HG03565 (cell line): Measurements from ENCODE around the gene FBXO15.

ENCODE experiments used
- ATAC-seq: cut with Tn5 transposase; IDR thresholded peaks from one replicate; pipeline ENCODE4 v1.9.1; 2021; ENCODE audit warnings: mild to moderate bottlenecking, moderate library complexity; ENCODE audit not compliant: unreplicated experiment

Gene FBXO15

DNA sequence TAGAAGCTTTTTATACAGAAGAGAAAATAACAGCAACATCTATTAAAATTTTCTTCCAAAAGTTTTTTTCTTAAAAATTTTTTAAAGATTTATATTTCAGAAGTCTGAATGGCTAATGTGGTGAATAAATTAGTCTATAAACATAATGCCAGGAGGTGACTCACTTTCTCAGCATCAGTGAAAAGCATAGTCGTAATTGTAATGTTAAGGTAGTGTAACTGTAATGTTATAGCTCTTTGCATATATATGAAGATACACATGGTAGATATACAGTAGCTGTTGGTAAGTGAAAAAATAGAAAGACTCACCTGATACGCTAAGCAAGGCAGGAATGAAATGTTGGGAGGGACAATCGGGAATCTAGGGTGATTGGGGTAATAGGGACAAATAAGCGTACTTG is 6.2 kb upstream of the FBXO15 start:
- no peak for ATAC-seq

DNA sequence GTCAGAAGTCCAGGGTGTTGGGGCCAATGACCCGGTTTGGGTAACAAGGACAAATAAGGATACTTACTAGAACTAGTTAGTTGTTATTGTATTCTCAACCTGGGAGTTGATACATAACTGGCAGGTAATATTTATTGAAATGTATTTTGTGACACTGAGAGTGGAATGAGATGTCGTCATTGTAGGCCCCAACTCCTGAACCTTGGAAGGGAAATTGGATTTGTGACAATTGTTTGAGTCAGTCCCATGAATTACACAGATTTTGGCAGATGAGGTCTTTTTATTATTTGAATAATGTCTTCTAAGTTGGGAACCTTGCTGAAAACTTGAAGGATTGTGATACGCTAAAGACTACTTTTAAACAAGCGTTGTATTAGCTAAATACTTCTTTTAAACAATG is 5.7 kb upstream of the FBXO15 start:
- ATAC-seq, result no peak

DNA sequence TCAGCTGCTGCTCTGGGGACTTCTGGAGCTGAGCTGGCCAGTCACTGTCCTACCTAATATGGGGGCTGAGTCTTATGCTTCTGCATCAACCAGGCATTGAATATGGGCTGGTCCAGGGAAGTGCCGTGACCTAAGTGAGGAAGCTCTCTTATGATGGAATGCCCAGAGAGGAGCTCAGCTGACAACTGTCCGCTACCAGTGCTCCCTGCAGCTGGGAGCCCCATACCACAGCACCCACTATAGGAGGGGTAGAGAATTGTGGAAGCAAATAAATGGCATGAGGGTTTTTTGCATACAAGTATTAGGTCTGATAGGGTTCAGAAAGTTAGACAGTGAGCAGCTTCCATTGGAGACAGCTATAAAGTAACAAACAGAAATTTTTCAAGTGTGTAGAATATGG is 5.2 kb upstream of the FBXO15 start:
- ATAC-seq, result no peak

DNA sequence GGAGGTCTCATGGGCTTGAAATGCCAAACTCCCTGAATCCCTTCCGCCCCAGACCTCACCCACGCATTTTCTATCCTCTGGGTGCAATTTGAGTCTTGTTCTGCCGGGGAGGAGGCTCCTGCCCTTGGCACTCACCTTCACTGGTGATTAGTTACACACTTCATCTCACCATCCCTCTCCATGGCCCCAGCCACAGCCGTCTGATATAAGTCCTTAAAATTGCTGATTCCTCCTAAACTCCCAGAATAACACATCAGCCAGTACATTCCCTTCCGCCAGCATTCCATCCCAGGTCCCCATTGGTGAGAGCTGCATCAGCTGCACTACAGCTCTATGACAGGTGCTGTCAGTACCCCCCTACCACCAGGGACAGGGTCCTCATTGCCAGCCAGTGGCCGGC is 4.6 kb upstream of the FBXO15 start:
- no peak for ATAC-seq

DNA sequence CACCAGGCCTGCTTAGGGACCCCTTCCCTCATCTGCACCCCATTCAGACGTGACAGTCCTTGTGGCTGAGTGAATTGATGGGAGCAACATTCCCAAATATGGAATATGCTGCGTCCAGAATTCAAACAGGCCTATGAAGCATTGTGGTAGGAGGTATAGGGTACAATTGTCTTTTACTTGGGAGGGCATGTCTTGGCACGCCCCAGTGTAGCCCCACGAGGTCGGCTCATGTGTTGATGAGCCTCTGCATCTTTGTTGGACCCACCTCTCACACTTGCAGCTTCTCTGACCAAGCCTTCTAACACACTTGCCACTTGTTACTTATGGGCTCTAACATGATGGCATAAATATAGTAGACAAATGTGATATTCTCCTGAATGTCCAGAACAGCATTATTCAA is 2.2 kb upstream of the FBXO15 start:
- ATAC-seq, result no peak

DNA sequence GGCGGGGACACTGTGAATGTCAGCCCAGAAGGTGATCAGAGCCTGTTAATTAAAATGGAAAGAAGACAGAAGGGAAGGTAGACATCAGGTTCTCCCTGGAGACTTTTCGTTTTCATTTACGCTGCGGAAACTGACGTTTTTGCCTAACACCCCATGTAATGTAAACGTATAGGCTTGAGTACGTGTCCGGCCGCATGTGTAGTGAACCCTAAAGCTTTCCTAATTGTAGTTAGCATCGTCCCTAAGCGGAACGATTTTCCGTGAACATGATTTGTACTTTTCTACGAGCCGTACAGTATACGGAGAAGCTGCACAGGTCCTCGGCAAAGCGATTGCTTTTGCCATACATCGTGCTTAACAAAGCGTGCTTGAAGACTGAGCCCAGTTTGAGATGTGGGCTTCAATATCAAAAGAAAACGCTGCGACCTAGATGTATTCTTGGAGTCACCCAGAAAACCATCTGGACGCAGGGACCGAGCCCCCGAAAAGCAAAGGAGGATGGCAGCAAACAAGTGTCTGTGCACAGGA is 973 bp upstream of the FBXO15 start:
- peak; percentile 1 for ATAC-seq

DNA sequence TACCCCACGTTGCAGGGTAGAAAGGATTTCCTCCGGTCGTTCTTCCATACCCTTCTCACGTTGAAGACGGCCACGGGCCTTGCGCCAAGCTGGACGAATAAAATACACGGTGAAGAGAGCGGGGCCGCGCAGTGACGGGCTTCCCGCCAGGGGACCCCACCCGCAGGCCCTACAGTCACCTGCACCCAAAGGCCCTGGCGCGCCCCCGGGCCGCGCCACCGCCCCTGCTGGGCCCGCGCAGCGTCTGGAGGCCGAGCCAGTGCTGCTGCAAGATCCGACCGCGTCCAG is 199 bp downstream of the FBXO15 start:
- no peak for ATAC-seq

DNA sequence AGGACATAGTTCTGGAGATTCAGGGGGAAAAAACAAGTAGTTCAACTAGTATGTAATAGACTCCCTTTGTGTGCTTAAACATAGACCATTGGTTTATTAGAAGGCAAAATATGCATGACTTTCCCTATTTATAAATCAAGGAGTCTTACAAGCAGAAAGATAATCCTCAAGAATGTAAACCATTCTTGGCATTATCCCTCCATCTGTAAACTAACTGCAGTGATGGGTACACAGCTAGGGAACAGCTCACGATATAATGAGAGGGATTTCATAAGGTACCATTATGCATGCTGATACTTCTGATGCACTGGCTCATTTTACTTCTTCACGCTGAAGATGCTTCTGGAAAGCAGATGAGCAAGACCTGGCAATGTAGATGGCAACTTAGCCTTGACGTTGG is 878 bp downstream of the FBXO15 start:
- no peak for ATAC-seq

DNA sequence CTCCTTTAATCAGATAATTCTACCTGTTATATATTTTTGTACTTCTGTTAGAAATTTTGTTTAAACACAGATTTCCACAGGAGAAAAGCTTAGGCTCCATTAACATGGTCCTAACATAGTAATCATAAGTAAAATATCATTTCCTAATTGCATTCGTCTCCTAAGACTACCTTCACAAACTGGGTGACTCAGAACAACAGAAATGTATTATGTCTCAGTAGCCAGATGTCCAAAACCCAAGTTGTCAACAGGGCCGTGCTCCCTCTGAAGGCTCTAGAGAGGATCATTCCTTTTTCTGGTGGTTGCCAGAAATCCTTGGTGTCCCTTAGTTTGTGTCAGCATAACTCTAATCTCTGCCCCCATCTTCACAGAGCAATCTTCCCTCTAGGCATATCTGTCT is 5.4 kb downstream of the FBXO15 start:
- ATAC-seq, result no peak

DNA sequence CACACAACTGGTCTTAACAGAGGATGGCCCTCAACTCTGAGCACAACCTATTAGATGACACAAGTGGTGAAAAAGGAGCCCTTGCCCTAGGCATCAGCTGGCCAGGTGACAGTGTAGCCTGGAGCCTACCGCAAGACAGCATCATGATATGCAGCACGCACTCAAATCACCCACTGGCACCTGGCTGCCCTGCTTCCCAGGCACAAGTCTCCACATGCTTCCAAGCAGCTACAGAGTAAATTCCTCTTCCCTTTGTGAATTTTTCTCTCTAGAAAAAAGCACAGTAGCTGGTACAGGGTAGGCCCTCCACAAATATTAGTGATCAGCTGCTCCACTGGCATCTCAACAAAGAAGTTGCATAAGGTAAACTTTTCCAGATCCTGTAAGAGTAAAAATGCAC is 6.0 kb downstream of the FBXO15 start:
- ATAC-seq, result no peak

DNA sequence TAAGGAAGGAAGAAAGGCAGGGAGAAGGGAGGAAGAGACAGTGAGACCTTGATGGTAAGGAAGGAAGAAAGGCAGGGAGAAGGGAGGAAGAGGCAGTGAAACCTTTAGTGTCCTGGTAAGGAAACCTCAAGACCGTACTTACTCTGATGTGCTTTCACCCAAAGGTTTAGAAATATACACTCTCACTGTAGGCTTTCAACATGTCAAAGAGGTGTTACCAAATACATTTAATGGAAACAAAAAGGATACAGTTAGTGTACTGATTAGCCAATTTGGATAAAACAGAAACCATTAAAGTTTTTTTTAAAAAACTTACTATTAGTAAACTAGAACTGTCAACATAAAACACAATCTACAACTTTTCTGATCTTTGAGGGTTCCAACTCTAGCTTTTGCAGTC is 7.1 kb downstream of the FBXO15 start:
- no peak for ATAC-seq

DNA sequence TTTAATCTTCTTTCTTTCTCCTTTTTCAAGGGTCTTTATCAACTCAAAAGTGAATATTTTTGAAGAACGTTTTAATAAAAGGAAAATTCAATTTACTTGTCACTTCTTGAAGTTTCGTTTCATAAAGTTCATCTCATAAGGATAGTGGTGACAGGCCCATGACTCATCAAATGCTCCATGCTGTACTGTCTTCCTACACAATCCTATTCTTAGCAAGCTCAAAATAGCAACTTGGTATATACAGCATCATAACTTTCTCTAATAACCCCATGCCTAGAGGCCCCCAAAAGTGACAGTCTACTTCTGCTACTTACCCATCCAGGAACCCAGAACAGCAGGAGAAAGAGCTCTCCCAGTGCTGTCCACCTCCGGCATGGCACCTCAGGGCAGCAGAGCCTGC is 7.7 kb downstream of the FBXO15 start:
- ATAC-seq, result peak; percentile 74

DNA sequence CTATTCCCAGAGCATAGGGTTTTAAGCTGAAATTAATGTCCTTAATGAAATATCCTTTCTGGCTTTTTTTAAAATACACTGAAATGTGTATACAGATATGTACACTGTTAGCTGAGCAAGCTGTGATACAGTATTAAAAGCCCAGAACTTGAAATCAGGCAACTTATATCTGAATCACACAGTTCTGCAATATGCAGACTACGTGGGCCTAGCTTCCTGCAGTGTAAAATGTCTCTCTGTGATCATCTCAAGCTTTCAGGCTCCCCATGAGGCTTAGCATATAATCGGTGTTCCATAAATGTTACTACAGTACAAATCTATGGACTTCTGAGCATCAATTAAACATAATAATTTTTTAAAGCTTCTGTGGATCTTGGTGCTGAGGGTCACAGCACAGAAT is 8.2 kb downstream of the FBXO15 start:
- no peak for ATAC-seq

DNA sequence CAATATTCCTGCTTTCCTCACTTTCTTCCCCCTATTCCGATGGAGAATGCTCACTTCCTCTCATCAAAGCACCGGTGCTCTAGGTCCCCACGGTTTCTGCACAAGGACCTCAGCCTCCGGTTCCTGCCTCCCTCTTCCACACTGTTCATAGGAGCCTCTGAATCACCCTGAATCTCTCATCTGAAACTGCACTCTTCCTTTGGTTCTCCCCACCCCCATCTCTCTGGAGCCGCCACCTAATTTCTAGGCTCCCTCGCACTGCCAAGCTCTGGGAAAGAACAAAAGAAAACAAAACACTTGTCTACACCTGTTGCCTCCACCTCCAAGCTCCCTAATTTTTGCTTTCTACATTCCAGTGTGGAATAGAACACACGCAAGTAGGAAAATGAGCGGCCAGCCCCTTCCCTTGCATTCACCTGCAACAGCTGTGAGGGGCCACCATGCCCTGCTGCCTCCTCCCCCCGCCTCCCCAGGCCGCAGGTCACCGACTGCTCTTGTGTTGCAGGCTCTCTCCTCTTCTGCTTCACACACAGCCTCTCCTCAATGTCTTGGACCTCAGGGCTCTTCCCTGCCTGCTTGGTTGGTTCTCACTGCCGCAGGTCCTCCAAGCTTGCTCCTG is 9.6 kb downstream of the FBXO15 start:
- no peak for ATAC-seq

DNA sequence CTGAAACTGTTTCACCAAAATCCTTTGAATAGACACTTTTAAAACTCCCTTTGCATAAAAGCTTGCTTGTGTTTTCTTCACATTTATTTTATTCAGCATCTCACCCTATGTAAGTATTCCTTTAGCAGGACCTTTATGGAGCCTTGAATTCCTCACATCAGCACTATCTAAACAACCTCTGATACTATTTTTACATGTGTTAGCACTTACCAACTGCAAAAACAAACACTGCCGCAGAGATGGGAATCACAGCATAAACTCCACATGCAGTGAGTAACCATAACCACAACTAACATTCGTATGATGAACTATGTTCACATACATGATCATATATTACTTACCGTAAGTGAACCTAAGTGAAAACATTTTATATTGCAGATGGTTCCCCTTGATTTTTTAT is 15.4 kb downstream of the FBXO15 start:
- ATAC-seq, result no peak

DNA sequence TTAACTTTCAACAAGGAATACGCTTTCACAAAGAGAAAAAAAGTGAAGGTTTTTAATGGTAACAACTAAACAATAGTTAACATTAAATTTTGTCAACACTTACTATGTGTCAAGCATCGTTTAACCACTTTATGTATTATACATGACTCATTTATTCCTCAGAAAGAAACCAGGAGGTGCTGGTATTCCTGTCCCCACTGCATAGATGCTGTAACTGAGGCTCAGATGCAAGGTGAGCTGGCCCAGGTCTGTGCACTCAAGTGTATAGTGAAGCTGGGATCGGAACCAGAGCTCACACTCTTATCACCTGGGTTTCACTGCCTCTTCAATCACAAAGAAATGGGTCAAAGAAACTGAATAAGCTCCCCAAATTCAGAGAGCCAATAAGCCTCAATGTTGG is 16.5 kb downstream of the FBXO15 start:
- ATAC-seq, result no peak

DNA sequence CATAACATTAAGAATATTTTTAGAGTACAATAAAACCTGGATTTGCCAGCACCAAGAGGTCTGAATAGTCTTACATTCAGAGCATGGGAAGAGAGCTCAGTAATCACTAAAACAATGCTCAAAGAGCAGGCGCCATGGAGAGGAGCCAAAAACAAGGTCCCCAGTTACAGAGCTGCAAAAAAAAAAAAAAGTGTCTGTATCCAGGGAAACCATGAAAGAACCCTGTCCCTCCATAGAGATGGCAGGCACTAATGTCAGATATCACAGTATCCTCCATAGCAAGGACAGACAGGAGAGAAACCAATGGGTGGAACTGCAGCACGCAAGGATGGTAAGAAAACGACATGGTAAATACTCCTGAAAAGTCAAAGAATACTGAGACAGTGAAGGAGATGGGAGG is 19.5 kb downstream of the FBXO15 start:
- ATAC-seq, result no peak

DNA sequence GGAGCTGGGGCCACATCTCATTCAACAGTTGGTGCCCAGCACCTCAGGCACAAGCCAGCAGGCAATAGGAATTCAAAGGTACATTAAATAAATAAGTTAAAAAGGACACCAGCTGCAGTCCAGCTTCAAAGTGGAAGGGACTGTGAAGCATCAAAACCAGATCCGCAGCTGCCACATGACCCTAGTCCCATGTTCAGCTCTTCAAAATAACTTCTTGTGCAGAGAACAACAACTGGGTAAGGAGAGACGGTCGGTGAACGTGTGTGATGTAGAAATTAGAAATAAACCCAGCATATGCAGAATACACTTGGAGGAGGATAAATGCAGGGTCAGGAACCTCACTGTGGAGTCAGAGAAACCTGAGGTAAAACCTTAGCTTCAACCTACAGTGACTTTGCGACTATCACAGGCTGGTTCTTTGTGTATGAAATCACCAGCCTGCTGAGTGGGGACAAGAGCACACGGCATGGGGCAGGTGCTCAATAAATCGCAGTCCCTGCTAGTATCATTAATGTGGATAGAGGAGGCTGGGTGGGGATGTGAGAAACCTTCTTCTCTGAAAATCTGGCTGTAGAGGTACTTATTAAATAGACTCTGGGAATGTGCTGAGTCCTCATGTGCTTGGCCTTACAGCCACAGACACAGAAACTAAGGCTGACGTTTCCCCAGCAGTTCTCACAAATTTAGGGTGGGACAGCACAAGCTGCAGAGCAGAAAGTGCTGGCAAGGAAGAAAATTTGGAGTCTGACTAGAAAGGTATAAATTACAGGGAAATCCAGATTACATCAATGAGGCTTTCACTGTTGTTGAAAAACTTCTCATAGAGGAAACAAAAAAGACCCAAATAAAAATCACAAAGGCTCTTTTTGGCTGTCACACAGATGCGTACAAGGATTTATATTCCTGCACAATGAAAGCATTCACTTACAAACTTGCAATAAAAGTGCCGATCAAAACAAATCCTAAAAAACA is 20.7 kb downstream of the FBXO15 start:
- no peak for ATAC-seq

DNA sequence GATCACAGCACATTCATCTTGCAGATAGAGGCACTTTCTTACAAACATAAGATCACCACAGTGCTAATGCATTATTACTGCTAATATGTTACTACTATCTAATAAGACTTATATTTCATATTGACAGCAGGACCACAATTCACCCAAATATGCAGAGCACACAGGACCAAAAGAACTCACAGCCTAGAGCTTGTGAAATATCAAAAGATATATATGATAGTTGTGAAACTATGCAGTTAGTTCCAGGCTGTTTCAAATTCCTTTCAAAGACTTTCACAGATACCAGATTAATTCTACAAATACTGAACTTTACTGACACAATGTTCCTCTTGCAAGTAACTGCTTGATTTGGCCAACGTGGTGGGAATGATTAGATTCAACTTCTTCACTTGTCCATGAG is 23.0 kb downstream of the FBXO15 start:
- ATAC-seq, result no peak

DNA sequence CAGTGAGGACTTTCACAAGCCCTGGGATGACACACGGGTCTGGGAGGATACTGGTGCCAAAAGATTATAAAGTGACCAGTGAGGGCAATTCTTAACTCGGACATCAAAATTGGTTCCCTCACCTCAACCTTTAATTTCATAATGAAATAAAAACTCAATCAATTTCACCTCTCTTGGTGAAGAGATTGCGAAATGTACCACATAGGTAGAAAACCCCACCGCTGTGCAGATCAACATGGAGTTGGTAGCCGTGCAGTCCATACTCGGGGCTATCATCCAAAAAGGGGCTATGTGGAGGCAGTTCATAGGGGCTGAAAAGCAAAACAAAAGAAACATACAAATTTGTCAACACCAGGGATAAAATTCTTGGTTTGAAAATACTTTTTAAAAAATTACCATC is 24.4 kb downstream of the FBXO15 start:
- no peak for ATAC-seq

DNA sequence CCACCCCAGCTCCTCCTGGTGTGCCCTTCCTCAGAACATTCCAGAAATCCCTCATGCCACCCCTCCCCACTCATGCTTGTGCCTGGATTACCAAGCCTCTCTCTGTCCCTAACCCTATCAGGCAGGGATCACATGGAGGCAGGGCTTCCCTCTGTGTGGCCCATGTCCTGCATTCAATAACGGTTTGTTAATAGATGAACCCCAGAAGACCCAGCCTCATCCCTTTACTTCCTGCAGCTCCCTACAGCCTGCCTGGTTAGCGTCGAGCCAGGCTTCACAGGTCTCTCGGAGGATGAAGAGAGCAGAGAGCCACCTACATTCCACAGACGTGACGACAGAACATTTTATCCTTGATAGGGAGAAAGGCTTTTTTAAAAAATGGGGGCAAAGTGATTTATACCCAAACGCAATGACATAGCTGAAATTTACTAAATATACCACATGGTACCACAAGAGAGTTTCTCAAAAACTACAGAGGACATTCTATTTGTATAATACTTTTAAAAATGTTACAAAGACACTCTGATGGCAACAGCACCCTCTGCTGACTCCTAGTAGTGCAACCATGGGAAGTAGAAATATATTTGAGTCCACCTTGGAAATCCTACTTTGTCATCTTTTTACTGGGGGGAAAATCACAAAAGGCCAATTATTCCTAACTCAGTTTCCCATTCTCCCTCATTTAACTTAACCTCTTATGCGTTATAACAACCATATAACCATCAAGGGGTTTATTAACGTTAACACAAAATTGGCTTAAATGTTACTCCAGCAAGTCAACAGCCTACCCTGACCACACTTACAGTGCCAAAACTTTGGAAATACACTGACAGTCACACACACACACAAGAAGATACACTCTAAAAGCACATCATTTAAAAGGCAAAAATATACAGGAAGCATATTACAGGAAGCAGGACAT is 30.7 kb downstream of the FBXO15 start:
- ATAC-seq, result no peak
